GM21390 (cell line): ENCODE data around the gene WDR89.
"Not testable (repeated sequence)": the region's sequence is repeated elsewhere in the genome, so short reads cannot be mapped to it uniquely, and the experiment has no call there.

Experiments
- ATAC-seq: cut with Tn5 transposase; IDR thresholded peaks from one replicate; pipeline ENCODE4 v1.9.1; 2021; ENCODE audit not compliant: unreplicated experiment

Gene WDR89

DNA sequence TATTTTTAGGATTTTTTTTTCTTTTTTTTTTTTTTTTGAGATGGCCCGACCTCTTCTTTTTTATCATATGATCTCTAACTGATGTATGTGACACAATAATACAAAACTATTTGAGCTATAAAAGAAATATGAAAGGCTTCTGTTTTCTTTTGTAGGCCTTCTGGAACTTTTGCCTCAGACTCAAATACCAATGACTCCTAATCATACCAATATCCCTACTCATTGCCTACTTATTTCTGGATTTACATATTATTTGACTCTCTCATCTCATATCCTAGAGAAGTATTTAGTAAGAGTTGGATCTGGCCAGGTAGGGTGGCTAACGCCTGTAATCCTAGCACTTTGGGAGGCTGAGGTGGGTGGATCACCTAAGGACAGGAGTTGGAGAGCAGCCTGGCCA, 12.7 kb upstream of the WDR89 start:
- no peak for ATAC-seq

DNA sequence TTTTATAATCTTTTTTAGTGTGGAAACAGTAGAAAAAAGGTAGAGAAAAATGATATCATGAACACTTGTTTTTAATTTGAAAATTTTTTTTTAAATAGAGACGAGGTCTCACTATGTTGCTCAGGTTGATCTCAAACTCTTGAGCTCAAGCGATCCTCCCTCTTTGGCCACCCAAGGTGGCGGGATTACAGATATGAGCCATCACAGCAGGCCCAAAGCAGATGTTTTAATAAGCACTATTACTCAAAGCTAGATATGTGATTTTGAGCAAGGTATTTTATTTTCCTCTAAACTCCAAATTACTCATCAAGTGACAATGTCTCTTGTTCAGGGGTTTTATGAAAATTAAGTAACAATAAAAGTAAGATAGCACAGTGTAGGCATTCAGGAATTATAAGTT, 10.7 kb upstream of the WDR89 start:
- ATAC-seq: no peak

DNA sequence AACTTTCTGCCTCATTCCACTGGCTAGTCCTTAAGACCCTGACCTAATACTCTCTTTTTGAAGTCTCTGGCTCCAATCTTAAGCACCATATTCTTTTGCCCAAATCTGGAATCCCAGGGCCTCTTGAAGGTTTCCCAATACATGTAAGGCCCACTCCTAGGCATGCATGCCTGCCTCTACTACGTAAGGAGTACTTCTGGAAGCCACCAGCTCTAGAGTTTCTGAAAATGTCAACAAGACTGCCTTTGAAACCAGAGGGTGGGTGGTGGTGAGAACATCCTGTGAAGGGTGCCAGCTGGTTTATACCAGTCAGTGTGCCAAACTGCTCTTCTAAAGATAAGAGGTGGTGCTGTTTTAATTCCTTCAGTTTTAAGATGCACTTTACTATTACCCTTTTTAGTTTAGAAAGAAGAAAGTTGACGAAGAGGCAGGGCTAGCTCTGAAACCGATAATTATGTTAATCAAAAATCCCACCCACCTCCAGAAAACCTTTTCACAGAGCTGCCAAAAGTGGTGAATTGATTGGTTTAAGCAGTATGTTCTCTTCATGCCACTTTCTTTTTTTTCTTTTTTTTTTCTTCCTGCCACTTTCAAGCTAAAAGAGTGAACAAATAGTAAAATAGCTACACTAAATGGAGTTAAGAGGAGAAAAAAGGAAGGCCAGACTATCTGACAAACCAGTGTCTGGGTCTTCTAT, 8.7 kb upstream of the WDR89 start:
- peak; percentile 61 for ATAC-seq

DNA sequence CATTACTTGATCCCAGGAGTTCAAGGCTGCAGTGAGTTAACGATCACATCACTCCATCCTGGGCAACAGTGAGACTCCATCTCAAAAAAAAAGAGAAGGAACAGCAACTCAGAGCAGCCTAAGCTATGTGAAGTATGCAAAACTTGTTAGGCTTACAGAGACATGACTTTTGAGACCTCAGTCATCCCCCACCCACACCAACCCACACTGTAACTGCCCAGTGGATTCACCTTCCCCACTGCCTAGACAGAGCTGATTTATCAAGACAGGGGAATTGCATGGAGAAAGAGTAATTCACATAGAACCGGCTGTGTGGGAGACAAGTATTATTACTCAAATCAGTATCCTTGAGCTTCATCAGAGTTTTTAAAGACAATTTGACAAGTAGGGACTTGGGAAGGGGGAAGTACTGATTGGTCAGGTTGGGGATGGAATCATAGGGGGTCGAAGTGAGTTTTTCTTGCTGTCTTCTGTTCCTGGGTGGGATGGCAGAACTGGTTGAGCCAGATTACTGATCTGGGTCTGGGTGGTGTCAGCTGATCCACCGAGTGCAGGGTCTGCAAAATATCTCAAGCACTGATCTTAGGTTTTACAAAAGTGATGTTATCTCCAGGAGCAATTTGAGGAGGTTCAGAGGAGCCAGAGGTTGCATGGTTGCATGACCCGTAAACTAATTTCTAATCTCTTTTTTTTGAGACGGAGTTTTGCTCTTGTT, 6.2 kb upstream of the WDR89 start:
- ATAC-seq: no peak

DNA sequence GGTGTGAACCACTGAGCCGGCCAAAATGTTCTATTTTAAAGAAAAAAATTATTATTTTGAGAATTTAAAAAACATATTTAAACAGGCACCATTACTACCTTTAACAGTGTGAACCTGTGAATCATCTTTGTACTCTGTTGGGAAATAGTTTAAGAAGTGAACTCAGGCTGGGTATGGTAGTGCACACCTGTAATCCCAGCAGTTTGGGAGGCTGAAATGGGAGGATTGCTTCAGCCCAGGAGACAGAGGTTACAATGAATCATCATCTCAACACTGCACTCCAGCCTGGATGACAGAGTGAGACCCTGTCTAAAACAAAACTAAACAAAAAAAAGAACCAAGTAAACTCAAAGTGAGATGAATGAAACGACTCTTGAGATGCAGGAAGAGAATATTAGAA, 3.1 kb upstream of the WDR89 start:
- ATAC-seq: no peak

DNA sequence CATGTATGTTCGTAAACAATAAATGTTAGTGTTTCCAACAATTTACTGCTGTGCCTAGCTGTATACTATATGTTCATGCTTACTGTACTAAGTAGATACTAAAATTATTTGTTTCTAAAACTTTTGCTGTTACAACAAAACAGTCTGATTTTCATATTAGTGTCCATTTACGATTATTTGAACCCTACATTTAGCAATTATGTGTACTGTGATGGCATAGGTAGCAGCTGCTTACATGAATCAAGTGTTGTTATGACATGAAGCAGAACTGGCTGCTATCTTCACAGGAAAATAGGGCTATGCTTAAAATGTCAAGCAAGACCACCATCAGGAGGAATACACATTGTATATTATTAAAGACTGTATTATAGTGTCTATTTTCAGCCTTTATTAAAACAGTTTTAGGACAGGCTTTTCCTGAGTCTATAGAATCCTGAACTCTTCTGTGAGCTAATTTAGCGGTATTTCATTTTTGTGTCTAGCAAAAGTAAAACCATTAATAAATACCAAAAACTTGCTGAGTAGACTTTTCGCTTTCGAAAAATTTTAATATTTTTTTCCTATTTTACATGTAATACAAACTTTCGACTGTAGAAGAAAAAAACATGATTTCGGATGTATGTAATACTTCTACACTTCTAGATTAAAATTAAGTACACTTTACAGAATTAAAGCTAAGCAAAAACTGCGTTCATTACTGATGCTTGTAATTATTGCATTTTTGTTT, 1.1 kb upstream of the WDR89 start:
- ATAC-seq: no peak

DNA sequence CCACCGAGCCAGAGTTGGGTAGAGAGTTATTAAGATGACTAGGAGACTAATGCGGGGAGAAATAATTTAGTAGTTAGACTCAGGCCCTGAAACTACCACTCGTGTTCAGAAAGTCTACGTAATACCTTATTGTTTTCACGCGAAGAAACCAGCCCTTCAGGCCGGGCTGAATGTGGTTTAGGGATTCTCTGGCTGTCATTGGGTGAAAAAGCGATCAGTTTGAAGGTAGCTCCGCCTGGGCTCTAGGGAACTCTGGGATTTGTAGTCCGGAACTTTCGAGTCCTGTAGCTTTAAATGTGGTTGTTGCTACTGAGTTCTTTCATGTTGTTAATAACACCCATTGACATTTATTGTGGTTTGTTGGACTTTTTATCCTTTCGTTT, 549 bp upstream of the WDR89 start:
- peak; percentile 61 for ATAC-seq

DNA sequence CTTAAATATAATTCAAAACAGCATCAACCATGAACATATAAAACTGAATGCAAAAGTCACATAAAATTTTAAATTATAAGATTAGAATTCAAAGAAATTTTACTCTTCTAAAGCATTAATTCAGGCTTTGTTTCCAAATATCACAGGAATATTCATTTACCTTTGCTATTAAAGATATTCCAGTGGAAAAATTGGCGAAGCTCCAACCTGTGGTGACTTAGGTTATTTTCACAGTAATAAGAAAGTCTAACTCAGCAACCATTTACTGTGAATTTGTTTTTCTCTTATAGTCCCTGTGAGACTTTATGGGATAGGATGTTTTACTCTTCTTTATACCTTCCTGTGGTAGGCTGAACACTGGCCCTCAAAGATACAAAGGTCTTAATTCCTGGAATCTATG, 3.2 kb downstream of the WDR89 start:
- no peak for ATAC-seq

DNA sequence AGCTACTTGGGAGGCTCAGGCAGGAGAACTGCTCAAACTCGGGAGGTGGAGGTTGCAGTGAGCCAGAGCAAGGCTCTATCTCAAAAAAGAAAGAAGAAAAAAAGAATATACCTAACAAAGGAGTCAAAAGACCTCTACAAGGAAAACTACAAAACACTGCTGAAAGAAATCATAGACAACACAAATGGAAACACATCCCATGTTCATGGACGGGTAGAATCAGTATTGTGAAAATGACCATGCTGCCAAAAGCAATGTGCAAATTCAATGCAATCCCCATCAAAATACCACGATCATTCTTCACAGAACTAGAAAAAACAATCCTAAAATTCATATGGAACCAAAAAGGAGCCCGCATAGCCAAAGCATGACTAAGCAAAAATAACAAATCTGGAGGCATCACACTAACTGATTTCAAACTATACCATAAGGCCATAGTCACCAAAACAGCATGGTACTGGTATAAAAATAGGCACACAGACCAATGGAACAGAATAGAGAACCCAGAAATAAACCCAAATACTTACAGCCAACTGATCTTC, 5.5 kb downstream of the WDR89 start:
- ATAC-seq: not testable (repeated sequence)

DNA sequence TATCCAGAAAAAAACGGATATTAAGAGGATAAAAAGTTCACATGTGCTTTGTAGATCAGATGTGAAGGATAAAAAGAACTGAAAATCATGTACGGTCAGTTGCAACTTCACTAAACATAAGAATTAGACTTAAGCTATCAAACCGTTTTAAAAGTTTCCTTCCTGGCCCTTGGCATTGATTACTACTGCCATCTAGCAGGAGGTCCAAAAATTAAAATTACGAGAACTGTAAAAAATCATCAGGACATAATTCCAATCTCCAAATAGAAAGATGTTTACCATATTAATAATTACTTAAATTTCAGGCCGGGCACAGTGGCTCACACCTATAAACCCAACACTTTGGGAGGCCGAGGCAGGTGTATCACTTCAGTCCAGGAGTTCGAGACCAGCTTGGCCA, 7.9 kb downstream of the WDR89 start:
- ATAC-seq: no peak

DNA sequence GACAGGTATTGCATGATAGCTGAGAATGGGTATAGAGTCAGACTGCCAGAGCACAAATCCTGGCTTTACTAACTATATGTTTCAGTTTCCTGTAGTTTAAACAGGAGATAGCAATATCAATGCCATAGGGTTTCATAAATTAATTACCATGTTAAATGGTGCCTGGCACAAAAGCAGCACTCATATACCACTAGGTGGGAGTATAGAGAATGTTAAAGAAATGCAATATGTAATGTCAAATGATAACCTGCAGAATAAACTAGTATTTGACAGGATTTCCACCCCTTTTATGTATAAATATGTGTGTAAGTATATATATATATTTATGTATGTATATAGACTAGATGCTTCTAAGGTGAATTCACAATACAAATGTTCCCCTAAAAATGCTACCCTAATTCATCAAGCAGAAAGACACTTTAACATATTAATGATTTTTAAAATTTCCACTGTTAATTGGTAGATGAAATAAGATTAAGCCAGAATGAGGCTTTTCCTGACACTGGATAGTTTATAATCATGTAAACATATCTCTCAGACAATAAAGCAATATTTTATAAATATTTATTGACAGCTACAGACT, 8.6 kb downstream of the WDR89 start:
- no peak for ATAC-seq

DNA sequence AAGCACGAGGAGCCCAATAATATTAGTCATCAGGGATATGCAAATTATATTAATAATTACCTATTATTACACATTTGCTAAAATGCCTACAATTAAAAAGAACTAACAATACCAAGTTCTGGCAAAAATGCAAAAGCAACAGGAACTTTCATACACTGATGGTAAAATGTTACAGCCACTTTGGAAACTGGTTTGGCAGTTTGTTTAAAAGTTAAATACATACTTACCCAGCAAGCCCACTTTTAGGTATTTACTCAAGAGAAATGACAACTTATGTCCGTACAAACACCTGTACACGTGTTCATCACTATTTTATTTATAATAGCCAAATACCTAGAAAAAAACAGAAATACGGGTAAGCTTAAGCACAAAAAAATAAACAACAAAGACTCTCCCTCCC, 17.0 kb downstream of the WDR89 start:
- ATAC-seq: no peak

DNA sequence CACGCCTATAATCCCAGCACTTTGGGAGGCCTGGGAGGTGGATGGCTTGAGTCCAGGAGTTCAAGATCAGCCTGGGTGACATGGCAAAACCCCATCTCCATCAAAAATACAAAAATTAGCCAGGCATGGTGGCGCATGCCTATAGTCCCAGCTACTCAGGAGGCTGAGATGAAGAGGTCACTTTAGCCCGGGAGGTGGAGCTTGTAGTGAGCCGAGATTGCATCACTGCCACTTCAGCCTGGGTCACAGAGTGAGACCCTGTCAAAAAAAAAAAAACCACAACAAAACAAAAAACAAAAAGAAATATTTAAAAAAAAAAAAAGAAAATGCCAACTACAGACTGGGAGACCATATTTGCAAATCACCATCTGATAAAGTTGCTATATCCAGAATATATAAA, 17.5 kb downstream of the WDR89 start:
- ATAC-seq: no peak

DNA sequence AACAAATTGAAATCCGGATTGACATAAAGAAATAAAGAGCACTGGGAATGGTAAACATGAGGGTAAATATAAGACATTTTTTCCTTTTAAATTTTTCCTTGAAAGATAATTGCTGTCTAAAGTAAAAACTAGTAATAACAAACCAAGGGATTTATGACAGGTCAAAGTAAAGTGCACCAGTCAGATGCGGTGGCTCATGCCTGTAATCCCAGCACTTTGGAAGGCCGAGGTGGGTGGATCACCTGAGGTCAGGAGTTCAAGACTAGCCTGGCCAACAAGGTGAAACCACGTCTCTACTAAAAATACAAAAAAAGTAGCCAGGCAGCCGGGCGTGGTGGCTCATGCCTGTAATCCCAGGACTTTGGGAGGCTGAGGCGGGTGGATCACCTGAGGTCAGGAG, 19.7 kb downstream of the WDR89 start:
- not testable (repeated sequence) for ATAC-seq

DNA sequence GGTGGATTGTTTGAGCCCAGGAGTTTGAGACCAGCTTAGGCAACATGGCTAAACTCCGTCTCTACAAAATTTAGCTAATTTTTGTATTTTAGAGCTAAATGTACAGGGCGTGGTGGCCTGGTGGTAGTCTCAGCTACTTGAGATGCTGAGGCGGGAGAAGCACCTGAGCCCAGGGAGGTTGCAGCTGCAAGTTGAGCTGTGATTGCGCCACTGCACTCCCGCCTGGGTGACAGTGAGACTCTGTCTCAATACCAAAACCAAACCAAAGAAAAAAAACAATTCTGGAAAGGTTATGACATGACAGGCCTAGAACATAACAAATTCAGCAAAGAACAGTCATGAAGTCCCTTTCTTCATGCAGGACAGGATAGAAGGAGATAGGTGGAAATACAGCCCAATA, 25.7 kb downstream of the WDR89 start:
- ATAC-seq: no peak

DNA sequence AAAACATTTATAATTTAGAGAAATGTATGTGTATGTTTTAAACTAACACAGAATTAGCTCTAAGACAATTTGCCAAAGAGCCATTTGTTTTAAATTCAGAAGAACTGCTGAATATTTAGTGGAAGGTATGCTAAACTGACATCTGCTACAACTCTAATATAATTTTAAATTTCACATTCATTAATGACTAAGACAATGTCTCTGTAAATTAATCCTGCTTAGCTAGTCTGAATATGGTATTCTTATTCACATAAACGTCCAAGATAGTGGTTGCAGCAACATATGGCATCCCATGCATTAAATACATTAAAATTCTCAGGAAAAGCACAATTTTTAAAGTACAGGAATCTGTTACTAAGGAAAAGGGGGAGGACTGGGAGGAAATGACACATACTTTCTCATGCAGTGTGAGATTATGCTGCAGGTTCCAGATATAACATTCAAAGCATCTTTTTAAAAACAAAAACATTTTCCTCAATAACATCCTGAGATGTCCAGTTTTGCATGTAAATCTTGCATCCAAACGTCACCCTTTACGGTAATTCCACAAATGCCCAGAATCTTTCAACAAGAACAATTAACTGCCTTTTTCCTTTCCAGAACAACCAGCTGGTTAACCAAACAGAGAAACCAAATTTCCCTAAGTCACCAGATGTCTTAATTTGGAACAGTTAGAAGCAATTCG, 26.9 kb downstream of the WDR89 start:
- ATAC-seq: no peak

DNA sequence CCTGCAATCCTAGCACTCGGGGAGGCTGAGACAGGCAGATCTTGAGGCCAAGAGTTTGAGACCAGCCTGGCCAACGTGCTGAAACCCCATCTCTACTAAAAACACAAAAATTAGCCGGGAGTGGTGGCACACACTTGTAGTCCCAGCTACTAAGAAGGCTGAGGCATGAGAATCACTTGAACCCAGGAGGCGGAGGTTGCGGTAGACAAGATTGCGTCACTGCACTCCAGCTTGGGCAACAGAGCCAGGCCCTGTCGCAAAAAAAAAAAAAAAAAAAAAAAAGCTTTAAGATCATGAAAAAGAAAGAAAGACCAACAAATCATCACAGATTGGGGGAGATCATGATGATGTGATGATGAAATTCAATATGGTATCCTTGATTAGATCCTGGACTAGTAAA, 30.6 kb downstream of the WDR89 start:
- no peak for ATAC-seq

DNA sequence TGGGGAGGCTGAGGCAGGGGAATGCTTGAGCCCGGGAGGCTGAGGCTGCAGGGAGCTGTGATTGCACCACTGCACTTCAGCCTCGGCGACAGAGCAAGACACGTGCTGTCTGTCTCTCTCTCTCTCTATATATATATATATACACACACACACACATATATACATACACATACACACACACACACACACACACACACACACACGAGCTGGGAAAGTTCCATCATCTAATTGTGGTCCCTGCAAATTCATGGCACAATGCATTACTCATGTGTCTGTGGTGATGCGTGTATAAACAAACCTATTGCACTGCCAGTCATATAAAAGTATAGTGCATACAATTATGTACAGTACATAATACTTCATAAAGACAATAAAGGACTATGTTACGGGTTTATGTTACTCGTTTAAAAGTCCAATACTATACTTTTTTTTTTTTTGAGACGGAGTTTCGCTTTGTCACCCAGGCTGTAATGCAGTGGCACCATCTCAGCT, 36.6 kb downstream of the WDR89 start:
- ATAC-seq: no peak

DNA sequence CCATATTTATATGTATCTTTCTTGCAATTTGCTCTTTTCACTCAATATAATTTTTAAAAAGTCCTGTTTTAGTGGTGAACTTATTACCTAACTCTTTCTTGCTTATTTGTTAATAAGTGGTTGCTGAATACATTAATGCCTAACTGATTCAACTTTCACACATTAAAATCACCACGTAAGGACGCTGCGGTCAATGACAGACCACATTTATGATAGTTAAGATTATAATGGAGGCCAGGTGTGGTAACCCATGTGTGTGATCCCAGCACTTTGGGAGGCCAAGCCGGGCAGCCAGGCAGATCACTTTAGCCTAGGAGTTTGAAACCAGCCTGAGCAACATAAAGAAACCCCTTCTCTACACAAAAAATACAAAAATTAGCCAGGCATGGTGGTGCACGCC, 37.0 kb downstream of the WDR89 start:
- ATAC-seq: no peak

DNA sequence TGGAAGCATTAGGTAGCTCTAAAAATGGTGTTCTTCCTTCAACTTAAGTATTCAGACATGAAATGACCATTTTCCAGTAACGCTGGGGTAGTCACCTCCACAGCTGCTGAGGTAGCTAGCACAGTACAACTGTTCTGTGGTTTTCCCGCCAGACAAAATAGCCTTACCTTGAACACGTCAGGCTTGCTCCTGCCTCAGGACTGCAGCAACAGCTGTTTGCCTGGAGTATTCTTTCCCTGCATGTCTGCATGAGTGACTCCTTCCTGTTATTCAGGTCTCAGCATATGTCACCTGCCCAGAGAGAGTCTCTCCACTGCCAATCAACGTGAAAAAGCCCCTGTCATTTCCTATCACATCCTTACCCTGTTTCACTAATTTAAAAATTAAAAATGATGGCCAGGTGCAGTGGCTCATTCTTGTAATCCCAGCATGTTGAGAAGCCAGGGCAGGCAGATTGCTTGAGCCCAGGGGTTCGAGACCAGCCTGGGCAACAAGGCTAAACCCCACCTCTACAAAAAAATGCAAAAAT, 37.9 kb downstream of the WDR89 start:
- no peak for ATAC-seq

DNA sequence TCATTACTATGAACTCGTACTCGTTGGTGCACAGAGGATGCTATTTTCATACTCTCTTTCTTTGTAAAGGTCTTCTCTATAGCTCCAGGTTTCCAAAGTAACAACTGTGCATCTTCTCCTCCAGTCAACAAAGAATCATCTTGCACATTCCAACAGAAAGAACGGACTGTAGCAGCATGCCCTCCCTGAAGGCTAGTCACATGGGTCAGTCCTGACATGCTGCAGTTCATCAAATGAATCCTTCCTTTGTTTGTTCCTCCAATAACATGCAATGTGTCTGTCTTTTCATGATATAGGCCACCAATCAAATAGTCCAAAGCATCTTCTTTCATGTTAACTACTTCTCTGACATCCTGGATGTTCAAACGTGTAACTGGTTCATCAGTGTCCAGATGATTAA, 42.9 kb downstream of the WDR89 start:
- ATAC-seq: no peak
